WI38 (cell line): Measurements from ENCODE around the gene WTAP.
A peak's percentile ranks its signal among the peaks of the same experiment; 100 is the strongest.

Experiments used
- H3K4me3 ChIP-seq: 2 replicates; pipeline ENCODE4 v1.5.1; 2011; ENCODE audit warnings: low read depth, mild to moderate bottlenecking, control low read depth, low read length
- CTCF ChIP-seq: IDR thresholded peaks from 2 replicates; pipeline ENCODE4 v1.5.1; 2012; ENCODE audit warnings: low read depth, mild to moderate bottlenecking, control low read depth, low read length

The WTAP gene

DNA sequence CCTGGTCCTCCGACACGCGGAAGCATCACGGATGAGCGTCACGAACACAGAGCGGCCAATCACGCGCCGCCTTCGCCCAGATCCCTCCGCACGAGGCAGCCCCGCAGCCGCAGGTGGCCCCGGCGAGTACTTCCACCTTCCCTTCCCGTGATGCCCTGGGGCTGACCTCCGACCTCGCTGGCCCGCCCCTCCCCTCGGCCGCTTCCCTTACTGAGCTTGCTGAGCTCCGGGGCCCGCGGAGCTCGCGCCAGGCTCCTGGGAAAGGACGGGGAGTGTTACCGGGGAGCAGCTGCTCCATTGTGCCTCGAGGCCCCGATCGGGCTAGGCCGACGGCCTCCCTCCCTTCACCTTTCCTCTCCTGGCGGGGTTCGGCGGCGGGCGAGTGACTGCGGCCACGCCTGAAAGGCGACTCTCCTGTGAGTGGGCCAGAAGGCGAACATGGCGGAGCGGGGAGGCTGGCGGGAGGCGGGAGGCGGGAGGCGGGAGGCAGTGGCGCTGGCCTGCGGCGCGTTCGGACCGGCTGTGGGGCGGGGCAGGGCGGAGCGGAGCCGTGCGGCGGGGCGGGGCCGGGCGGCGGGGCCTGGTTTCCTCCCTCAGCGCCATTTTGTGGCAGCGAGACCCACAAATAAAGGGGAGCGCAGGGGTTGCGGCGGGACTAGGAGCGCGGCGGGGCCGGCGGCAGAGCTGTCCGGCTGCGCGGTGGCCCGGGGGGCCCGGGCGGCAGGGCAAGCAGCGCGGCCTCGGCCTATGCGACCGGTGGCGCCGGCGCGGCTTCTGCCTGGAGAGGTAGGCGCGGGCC lies at the start of gene WTAP:
TSS of gene WTAP (plus strand) at position 589 of the 799 bp plus-strand sequence. CDS start 8,760 bp downstream, outside the sequence.
- no peak for TF ChIP-seq CTCF
- peak within 1 kb of the TSS; percentile 87 for H3K4me3 ChIP-seq

GRCh38 chr6:159677506-159678165 lies 49.7 kb upstream of the WTAP start:
- no peak overlapping the region for H3K4me3 ChIP-seq
- TF ChIP-seq CTCF: no peak

DNA sequence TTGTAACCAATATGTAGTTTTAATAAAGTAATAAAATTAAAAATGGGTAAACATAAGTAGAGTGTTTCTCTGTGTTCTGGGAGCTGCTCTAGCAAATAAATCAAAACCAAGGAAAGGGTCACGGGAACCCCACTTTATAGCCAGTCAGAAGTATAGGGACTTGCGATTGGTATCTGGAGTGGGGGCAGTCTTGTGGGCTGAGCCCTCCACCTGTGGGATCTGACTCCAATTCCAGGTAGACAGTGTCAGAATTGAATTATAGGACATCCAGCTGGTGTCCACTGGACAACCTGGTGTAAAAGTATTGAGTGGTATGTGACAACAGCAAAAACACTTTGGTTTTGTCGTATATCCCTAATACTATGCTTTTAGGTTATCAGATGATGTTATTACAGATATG lies 48.7 kb upstream of the WTAP start:
- H3K4me3 ChIP-seq: no peak overlapping the region
- TF ChIP-seq CTCF: no peak

DNA sequence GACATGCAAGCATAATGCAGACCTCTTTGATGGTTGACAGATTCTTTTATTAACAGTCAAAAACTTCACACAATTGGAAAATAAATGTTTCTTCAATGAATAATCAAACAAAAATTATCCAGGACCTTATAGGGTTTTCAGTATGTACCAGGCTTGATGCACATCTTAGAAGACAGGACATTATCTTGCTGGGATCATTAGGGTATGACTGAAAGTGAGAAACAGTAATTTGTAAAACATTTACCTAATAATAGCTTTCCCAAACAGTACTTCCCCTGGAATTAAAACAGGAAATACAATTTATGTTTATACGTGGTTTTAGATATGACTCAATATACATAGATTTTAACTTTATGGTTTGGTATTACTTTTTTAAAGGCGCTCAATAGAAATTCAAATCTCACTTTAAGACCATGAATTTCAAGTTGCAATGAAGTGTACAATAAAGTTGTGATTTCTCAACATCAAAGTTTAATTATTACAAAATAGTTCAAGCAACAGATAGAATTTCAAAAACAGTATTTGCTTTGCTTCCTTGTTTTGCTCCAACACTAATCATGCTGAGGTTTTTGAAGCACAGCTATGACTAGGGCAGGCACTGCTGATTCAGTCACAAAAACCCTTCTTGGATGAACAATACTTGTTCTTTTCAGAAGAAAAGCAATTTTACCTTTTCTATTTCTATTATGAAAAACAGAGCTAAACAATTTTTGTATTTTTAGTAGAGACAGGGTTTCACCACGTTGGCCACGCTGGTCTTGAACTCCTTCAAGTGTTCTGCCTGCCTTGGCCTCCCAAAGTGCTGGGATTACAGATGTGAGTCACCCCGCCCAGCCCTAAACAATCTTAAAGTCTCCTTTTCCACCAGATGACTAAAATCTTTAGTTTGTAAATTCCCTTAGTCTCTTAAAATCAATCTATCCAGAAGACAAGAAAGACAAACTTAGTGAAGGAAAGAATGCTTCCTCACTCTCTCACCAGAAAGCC lies 47.9 kb upstream of the WTAP start:
- H3K4me3 ChIP-seq: no peak overlapping the region
- TF ChIP-seq CTCF: no peak

- no peak for TF ChIP-seq CTCF
- H3K4me3 ChIP-seq: no peak overlapping the region
Observed at GRCh38 chr6:159680104-159680503, 47.2 kb upstream of the WTAP start.

GRCh38 chr6:159681191-159681880 lies 46.0 kb upstream of the WTAP start:
- no peak for TF ChIP-seq CTCF

More at GRCh38 chr6:159681191-159681880, 46.0 kb upstream of the WTAP start:
- H3K4me3 ChIP-seq: no peak overlapping the region
